Measurements from ENCODE around the gene ZBTB20.

The ZBTB20 gene

DNA sequence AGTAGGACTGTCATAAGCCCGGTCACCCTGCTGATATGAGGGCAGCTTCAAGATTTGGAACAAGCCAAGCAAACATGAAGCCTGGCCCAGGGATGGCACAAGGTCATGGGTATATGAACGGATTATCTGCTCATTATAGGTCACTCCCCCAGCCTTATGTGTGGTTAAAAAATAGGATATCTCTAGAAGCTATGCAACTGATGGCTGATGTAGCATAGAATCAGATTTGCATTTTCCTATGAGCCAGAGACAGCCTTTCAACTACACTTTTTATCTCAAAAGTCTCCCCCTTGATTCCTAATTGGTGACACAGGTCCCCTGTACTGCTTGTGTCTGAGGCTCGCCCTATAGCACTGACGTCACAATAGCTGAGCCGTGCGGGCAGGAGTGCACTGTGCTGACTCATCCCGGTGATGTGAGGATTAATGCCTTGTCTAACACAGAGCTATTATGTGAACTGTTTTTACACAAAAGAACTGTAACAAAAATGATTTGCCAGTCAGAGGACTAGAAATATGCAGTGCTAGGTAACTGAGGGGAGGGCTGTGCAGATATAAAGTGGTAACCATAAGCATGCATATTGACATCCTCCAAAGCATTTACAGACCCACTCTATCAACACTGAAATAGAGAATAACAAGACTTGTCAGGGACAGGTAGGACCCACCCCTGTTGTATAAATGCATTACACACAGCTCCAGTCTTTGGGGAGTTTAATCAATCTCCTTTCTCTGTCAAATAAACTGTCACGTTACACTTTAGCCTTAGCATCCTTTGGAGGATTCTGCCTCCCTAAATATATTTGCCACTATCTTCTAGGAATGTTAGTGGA is 648.3 kb downstream of the ZBTB20 start:
- H3K9ac ChIP-seq (ENCODE audit: low read depth, low read length): no peak overlapping the region
- H3K4me3 ChIP-seq (ENCODE audit: low read depth, low read length): no peak overlapping the region
- no peaks in the 10 kb centered on the region for H3K9me3 ChIP-seq (ENCODE audit: control insufficient read depth, insufficient read depth, low read length)
- H3K36me3 ChIP-seq (ENCODE audit: control insufficient read depth, insufficient read depth, low read length): no peaks in the 10 kb centered on the region
- no peaks in the 10 kb centered on the region for H3K27me3 ChIP-seq (ENCODE audit: control insufficient read depth, insufficient read depth, low read length)
- no peaks in the 10 kb centered on the region for H3K4me1 ChIP-seq (ENCODE audit: control insufficient read depth, insufficient read depth, low read length)

DNA sequence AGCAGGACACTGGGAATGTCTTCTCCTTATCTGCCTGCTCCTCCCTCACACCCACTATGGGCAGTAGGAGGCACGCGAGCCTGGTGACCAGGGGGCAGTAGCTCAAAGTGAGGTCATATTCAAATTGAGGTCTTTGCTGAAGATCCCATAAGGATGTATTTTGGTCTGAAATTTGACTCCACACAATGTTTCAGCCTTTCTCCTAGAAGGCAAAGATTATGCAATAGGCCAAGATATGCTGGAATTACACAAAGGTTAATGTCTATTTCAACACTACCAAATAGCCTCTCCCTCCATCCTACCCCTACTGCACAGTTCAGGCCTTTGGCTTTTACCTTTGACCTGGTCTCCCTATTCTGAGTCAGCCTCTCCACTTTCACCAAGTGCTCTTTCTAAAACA is 650.2 kb downstream of the ZBTB20 start:
- H3K27me3 ChIP-seq (ENCODE audit: control insufficient read depth, insufficient read depth, low read length): no peaks in the 10 kb centered on the region
- no peak overlapping the region for H3K9ac ChIP-seq (ENCODE audit: low read depth, low read length)
- H3K4me3 ChIP-seq (ENCODE audit: low read depth, low read length): no peak overlapping the region
- no peaks in the 10 kb centered on the region for H3K9me3 ChIP-seq (ENCODE audit: control insufficient read depth, insufficient read depth, low read length)
- no peaks in the 10 kb centered on the region for H3K4me1 ChIP-seq (ENCODE audit: control insufficient read depth, insufficient read depth, low read length)
- H3K36me3 ChIP-seq (ENCODE audit: control insufficient read depth, insufficient read depth, low read length): no peaks in the 10 kb centered on the region

DNA sequence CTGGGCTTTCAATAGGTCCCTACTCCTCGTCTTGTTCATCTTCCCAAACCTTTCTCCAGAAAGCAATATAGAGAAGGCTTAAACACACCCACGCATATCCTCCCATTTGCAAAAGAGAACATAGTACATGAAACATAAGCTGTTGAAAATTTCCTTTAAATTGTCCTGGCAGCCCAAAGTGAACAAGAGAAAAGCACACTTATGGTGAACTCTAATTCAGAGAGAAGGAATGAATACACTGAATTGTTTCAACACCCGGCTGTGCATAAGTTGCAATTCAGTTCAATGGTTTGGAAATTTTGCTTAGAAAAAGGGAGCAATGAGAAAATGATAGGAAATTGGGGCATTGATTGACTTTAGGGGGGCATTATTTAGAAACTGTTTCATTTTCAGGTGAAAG is 650.6 kb downstream of the ZBTB20 start:
- Histone ChIP-seq H3K27me3 (ENCODE audit: control insufficient read depth, insufficient read depth, low read length) (no peaks in the 10 kb centered on the region), H3K9ac (ENCODE audit: low read depth, low read length) (no peak overlapping the region), H3K9me3 (ENCODE audit: control insufficient read depth, insufficient read depth, low read length) (no peaks in the 10 kb centered on the region), H3K4me3 (ENCODE audit: low read depth, low read length) (no peak overlapping the region), H3K36me3 (ENCODE audit: control insufficient read depth, insufficient read depth, low read length) (no peaks in the 10 kb centered on the region), H3K4me1 (ENCODE audit: control insufficient read depth, insufficient read depth, low read length) (no peaks in the 10 kb centered on the region)

DNA sequence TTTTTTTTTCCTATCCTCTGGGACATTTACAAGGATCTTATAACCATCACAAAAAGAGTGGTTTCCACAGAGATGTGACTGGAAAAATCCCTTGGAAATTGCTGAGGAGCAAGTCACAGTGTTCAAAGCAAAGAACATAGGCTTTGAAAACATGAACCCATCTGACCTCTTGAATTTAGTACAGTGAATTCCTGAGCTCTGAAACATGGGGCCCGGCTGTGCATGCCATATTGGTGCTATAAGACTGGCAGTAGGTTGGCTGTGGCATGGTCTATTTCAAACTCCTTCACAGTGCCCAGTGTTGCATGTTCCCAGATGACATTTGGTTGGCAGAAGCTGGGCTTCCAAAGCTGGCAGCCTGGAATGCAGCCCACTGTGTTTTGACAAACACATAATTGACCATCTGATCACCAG is 651.1 kb downstream of the ZBTB20 start:
- no peaks in the 10 kb centered on the region for H3K36me3 ChIP-seq (ENCODE audit: control insufficient read depth, insufficient read depth, low read length)
- no peak overlapping the region for H3K9ac ChIP-seq (ENCODE audit: low read depth, low read length)
- H3K9me3 ChIP-seq (ENCODE audit: control insufficient read depth, insufficient read depth, low read length): no peaks in the 10 kb centered on the region
- no peaks in the 10 kb centered on the region for H3K4me1 ChIP-seq (ENCODE audit: control insufficient read depth, insufficient read depth, low read length)
- H3K4me3 ChIP-seq (ENCODE audit: low read depth, low read length): no peak overlapping the region
- no peaks in the 10 kb centered on the region for H3K27me3 ChIP-seq (ENCODE audit: control insufficient read depth, insufficient read depth, low read length)

DNA sequence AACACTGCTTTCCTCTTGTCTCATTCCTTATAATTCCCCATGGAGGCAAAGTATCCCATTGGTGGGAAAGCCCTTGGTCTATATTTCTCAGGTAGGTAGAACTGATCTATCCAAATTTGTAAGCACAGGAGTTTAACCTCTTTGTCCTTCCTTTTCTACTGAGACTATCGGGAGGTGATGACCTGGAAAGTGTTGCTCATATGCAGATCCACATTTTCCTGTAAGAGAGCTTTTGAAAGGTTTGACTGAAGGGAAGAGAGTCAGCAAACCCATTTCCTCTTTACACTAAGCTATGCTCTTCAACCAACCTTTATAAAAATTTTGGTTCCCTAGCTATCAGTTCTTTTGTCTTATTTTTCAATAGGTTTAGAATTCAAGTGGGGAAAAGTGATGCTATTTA is 652.6 kb downstream of the ZBTB20 start:
- Histone ChIP-seq H3K4me3 (ENCODE audit: low read depth, low read length) (no peak overlapping the region), H3K27me3 (ENCODE audit: control insufficient read depth, insufficient read depth, low read length) (no peaks in the 10 kb centered on the region), H3K9me3 (ENCODE audit: control insufficient read depth, insufficient read depth, low read length) (no peaks in the 10 kb centered on the region), H3K36me3 (ENCODE audit: control insufficient read depth, insufficient read depth, low read length) (no peaks in the 10 kb centered on the region), H3K4me1 (ENCODE audit: control insufficient read depth, insufficient read depth, low read length) (no peaks in the 10 kb centered on the region), H3K9ac (ENCODE audit: low read depth, low read length) (no peak overlapping the region)

DNA sequence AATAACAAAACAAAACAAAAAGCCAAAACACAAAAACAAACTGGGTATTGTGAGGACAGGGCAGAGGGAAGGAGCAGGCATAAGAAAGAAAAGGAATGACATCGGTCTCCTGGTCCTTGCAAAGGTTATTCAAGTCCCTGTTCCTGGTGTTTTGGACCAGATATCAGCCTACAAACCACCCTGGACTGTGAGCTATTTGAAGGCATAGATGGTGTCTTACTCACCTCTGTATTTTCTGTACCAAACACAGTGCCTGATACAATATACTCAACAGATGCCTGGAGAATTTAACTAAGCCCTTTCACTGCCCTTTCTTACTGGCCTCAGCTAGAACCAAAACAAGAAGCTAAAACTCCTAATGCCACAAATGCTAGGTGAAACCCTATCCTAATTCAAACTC is 656.3 kb downstream of the ZBTB20 start:
- H3K9me3 ChIP-seq (ENCODE audit: control insufficient read depth, insufficient read depth, low read length): no peaks in the 10 kb centered on the region
- no peak overlapping the region for H3K4me3 ChIP-seq (ENCODE audit: low read depth, low read length)
- no peaks in the 10 kb centered on the region for H3K27me3 ChIP-seq (ENCODE audit: control insufficient read depth, insufficient read depth, low read length)
- H3K9ac ChIP-seq (ENCODE audit: low read depth, low read length): no peak overlapping the region
- no peaks in the 10 kb centered on the region for H3K4me1 ChIP-seq (ENCODE audit: control insufficient read depth, insufficient read depth, low read length)
- H3K36me3 ChIP-seq (ENCODE audit: control insufficient read depth, insufficient read depth, low read length): no peaks in the 10 kb centered on the region

DNA sequence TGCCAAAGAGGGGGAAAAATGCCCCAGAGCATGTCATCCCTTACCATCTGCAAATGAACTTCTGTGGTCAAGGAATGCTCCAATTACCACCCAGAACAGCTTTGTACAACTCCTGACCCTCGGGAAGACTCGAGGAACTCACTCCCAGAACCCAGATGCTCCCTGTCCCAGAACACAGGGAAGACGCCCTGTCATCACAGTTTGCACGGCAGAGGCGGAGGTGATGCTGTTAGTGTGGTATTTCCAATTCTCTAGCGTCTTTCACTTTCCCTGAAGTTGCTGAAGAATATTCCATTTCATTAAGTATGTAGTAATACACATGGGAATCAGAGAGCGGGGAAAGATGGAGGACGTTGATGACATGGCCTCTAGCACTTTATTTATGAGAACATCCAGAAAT is 659.6 kb downstream of the ZBTB20 start:
- H3K27me3 ChIP-seq (ENCODE audit: control insufficient read depth, insufficient read depth, low read length): no peaks in the 10 kb centered on the region
- H3K4me3 ChIP-seq (ENCODE audit: low read depth, low read length): no peak overlapping the region
- H3K9ac ChIP-seq (ENCODE audit: low read depth, low read length): no peak overlapping the region
- H3K9me3 ChIP-seq (ENCODE audit: control insufficient read depth, insufficient read depth, low read length): no peaks in the 10 kb centered on the region
- no peaks in the 10 kb centered on the region for H3K4me1 ChIP-seq (ENCODE audit: control insufficient read depth, insufficient read depth, low read length)
- H3K36me3 ChIP-seq (ENCODE audit: control insufficient read depth, insufficient read depth, low read length): no peaks in the 10 kb centered on the region

DNA sequence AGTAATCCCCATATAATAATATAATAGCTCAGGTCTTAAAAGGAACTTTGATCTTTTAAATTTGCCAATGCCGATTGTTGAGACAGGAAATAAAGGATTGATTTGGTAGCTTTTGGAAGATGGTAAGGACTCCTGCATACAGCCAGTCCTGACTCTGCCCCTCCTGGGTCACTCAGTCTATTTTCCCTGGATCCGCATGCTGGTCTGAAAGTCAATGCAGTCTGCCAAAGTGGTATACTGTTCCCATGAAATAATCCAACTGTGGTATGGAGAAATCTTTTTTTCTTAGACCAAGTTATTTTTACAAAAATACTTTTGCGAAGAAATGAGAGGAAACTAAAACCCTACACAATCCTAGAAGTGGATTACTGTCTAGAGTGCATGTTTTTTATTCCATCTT is 662.2 kb downstream of the ZBTB20 start:
- H3K4me1 ChIP-seq (ENCODE audit: control insufficient read depth, insufficient read depth, low read length): no peaks in the 10 kb centered on the region
- no peaks in the 10 kb centered on the region for H3K9me3 ChIP-seq (ENCODE audit: control insufficient read depth, insufficient read depth, low read length)
- no peak overlapping the region for H3K9ac ChIP-seq (ENCODE audit: low read depth, low read length)
- H3K36me3 ChIP-seq (ENCODE audit: control insufficient read depth, insufficient read depth, low read length): no peaks in the 10 kb centered on the region
- no peak overlapping the region for H3K4me3 ChIP-seq (ENCODE audit: low read depth, low read length)
- H3K27me3 ChIP-seq (ENCODE audit: control insufficient read depth, insufficient read depth, low read length): no peaks in the 10 kb centered on the region

DNA sequence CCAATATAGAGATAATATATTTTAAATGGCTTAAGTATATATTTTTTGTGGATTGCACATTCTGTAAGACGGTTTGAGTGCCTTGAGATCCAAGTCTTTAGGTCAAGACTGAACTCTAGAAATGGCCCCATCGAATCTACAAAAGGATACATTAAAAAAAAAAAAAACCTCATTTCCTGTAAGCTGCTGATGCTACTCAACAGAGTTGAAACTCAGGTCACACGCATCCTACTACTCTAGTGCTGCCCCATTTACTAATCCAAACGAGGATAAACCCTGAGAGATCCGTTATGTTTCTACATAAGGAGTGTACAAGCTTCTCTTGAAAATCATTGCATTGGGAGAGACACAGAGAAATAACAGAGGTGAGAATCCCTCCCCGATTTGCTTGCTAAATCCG is 666.0 kb downstream of the ZBTB20 start:
- Histone ChIP-seq H3K27me3 (ENCODE audit: control insufficient read depth, insufficient read depth, low read length) (no peaks in the 10 kb centered on the region), H3K4me1 (ENCODE audit: control insufficient read depth, insufficient read depth, low read length) (no peaks in the 10 kb centered on the region)

DNA sequence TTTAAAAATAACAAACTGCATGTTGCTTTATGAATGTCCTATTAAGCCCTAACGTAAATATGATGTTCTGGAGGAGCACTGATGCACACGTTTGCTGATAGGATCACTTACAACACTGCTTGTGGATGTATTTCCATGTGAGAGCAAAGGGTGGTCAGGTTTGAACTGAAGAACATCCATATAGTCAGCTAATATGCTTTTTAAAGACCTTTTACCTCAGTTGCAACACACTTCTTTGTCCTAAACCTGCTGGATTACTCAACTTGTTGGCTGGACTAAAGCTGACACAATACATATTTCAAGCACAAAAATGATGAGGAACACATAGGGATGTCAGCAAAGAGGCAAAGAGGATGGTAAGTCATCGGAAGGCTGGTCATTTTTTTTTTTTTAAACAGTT is 666.6 kb downstream of the ZBTB20 start:
- no peaks in the 10 kb centered on the region for H3K36me3 ChIP-seq (ENCODE audit: control insufficient read depth, insufficient read depth, low read length)
- no peaks in the 10 kb centered on the region for H3K27me3 ChIP-seq (ENCODE audit: control insufficient read depth, insufficient read depth, low read length)
- no peak overlapping the region for H3K4me3 ChIP-seq (ENCODE audit: low read depth, low read length)
- H3K9me3 ChIP-seq (ENCODE audit: control insufficient read depth, insufficient read depth, low read length): no peaks in the 10 kb centered on the region
- H3K4me1 ChIP-seq (ENCODE audit: control insufficient read depth, insufficient read depth, low read length): no peaks in the 10 kb centered on the region
- no peak overlapping the region for H3K9ac ChIP-seq (ENCODE audit: low read depth, low read length)

More for the DNA sequence above, 666.0 kb downstream of the ZBTB20 start:
- Histone ChIP-seq H3K4me3 (ENCODE audit: low read depth, low read length) (no peak overlapping the region), H3K36me3 (ENCODE audit: control insufficient read depth, insufficient read depth, low read length) (no peaks in the 10 kb centered on the region), H3K9ac (ENCODE audit: low read depth, low read length) (no peak overlapping the region), H3K9me3 (ENCODE audit: control insufficient read depth, insufficient read depth, low read length) (no peaks in the 10 kb centered on the region)

DNA sequence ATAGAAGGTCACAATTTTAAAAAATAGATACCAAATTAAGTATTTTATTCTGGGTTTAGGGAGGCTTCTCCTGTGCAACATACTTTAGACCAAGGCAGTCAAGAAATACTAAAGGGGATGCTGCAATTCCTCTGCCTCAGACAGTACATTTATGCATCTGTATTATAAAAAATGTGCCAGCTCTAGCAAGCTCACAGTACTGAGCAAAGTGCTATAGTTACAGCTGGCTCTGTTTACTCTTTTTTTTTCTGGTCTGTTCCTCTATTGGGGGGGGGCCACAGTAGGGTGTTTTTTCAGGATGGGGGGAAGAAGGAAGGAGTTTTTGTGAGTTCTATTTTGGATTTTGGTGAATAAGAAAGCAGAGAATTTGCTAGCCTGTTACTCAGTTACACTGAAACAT is 668.3 kb downstream of the ZBTB20 start:
- H3K9me3 ChIP-seq (ENCODE audit: control insufficient read depth, insufficient read depth, low read length): no peaks in the 10 kb centered on the region
- H3K36me3 ChIP-seq (ENCODE audit: control insufficient read depth, insufficient read depth, low read length): no peaks in the 10 kb centered on the region
- no peak overlapping the region for H3K9ac ChIP-seq (ENCODE audit: low read depth, low read length)
- H3K27me3 ChIP-seq (ENCODE audit: control insufficient read depth, insufficient read depth, low read length): no peaks in the 10 kb centered on the region
- no peaks in the 10 kb centered on the region for H3K4me1 ChIP-seq (ENCODE audit: control insufficient read depth, insufficient read depth, low read length)
- H3K4me3 ChIP-seq (ENCODE audit: low read depth, low read length): no peak overlapping the region

DNA sequence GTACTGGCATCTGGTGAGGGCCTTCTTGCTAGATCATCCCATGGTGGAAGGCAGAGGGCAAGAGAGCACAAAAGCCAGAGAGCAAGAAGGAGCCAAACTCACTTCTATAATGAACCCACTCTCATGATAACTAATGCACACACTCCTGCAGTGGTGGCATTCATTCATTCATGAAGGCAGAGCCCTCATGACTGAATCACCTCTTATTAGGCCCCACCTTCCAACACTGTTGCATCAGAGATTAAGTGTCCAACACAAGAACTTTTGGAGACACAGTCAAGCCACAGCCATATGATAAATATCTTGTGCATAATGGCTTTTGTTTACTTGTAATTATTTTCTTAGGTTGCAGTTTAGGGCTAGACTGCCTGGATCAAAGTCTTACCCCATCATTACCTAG is 670.6 kb downstream of the ZBTB20 start:
- Histone ChIP-seq H3K27me3 (ENCODE audit: control insufficient read depth, insufficient read depth, low read length) (no peaks in the 10 kb centered on the region), H3K9ac (ENCODE audit: low read depth, low read length) (no peak overlapping the region)

More for the DNA sequence above, 670.6 kb downstream of the ZBTB20 start:
- Histone ChIP-seq H3K9me3 (ENCODE audit: control insufficient read depth, insufficient read depth, low read length) (no peaks in the 10 kb centered on the region), H3K4me1 (ENCODE audit: control insufficient read depth, insufficient read depth, low read length) (no peaks in the 10 kb centered on the region), H3K4me3 (ENCODE audit: low read depth, low read length) (no peak overlapping the region), H3K36me3 (ENCODE audit: control insufficient read depth, insufficient read depth, low read length) (no peaks in the 10 kb centered on the region)

Data from iPS-15b (cell line).